IMR-90 (cell line): Measurements from ENCODE around the gene DDT. TPM values are rescaled to one million over a fixed set of nuclear protein-coding genes. Genes with fewer than 3 reads are reported as not detected.
"Not testable (repeated sequence)": the region's sequence is repeated elsewhere in the genome, so short reads cannot be mapped to it uniquely, and the experiment has no call there.

Experiments used
- ATAC-seq: fragments of 200-7000 bp; cut with Tn5 transposase; 2 replicates; pipeline ENCODE4 v1.9.1; 2020; ENCODE audit warnings: low read depth, mild to moderate bottlenecking, moderate library complexity
- BruUV-seq: library from RNA; stranded (reverse); fragments of 400-500 nt; replicated peaks from 2 replicates; lab custom pipeline; 2021; lab: Mats Ljungman, UMichigan
- CTCF ChIA-PET: fragments of 300-600 bp; formaldehyde crosslinking; extraction: SDS; loops from one replicate; lab custom pipeline; 2021; ENCODE audit warnings: antibody characterized with exemption; lab: Yijun Ruan, JAX
- POLR2A ChIA-PET: fragments of 300-600 bp; sonication (Branson Sonifier 250); formaldehyde crosslinking; loops from one replicate; lab custom pipeline; 2022; ENCODE audit warnings: antibody characterized with exemption; ENCODE audit not compliant: unreplicated experiment; lab: Charles Lee
- DNase-seq: peaks from one replicate; pipeline ENCODE4 v3.0.0; 2013
- H2AFZ ChIP-seq: replicated peaks from 2 replicates; pipeline ENCODE3; 2013; ENCODE audit warnings: low read length, mild to moderate bottlenecking; ENCODE audit not compliant: poor library complexity
- H2AK5ac ChIP-seq: 2 replicates; pipeline ENCODE4 v1.6.1; 2013; ENCODE audit warnings: low read depth, low read length, inconsistent platforms
- H2AK9ac ChIP-seq: replicated peaks from 2 replicates; pipeline ENCODE3; 2013; ENCODE audit warnings: mild to moderate bottlenecking, low read depth, low read length, moderate library complexity; ENCODE audit not compliant: poor library complexity
- H2BK120ac ChIP-seq: 2 replicates; pipeline ENCODE4 v1.6.1; 2013; ENCODE audit warnings: low read depth, low read length, inconsistent platforms
- H2BK15ac ChIP-seq: 3 replicates; pipeline ENCODE4 v1.6.1; 2013; ENCODE audit warnings: low read depth, low read length, inconsistent platforms
- H2BK20ac ChIP-seq: 2 replicates; pipeline ENCODE4 v1.6.1; 2013; ENCODE audit warnings: low read depth, mild to moderate bottlenecking, inconsistent platforms, low read length, moderate library complexity
- H2BK5ac ChIP-seq: 2 replicates; pipeline ENCODE4 v1.6.1; 2013; ENCODE audit warnings: mild to moderate bottlenecking, low read depth, low read length, inconsistent platforms; ENCODE audit not compliant: poor library complexity, severe bottlenecking
- H3K14ac ChIP-seq: replicated peaks from 2 replicates; pipeline ENCODE4 v1.6.1; 2013; ENCODE audit warnings: low read depth, low read length, inconsistent platforms
- H3K18ac ChIP-seq: 2 replicates; pipeline ENCODE4 v1.6.1; 2013; ENCODE audit warnings: low read depth, low read length, control low read depth
- H3K23ac ChIP-seq: 2 replicates; pipeline ENCODE4 v1.6.1; 2013; ENCODE audit warnings: low read depth, low read length, inconsistent platforms
- H3K27ac ChIP-seq: 2 replicates; pipeline ENCODE4 v1.5.1; 2013; ENCODE audit warnings: mild to moderate bottlenecking, control low read depth, low read length; ENCODE audit not compliant: insufficient read depth
- H3K27me3 ChIP-seq: 2 replicates; pipeline ENCODE4 v1.6.1; 2013; ENCODE audit warnings: low read length; ENCODE audit not compliant: control insufficient read depth, insufficient read depth
- H3K36me3 ChIP-seq: 2 replicates; pipeline ENCODE4 v1.6.1; 2013; ENCODE audit warnings: low read length, mixed read lengths; ENCODE audit not compliant: control insufficient read depth, insufficient read depth
- H3K4ac ChIP-seq: 2 replicates; pipeline ENCODE4 v1.6.1; 2013; ENCODE audit warnings: low read depth, low read length, inconsistent platforms
- H3K4me1 ChIP-seq: 2 replicates; pipeline ENCODE4 v1.6.1; 2013; ENCODE audit warnings: low read length, mixed read lengths; ENCODE audit not compliant: control insufficient read depth, insufficient read depth
- H3K4me2 ChIP-seq: 2 replicates; pipeline ENCODE4 v1.6.1; 2013; ENCODE audit warnings: low read depth, mild to moderate bottlenecking, control low read depth, low read length, moderate library complexity
- H3K4me3 ChIP-seq: 2 replicates; pipeline ENCODE4 v1.5.1; 2013; ENCODE audit warnings: low read depth, mild to moderate bottlenecking, control low read depth, low read length, moderate library complexity; ENCODE audit not compliant: insufficient read depth
- H3K56ac ChIP-seq: 2 replicates; pipeline ENCODE4 v1.6.1; 2013; ENCODE audit warnings: low read length, inconsistent platforms; ENCODE audit not compliant: insufficient read depth; ENCODE audit errors: extremely low read depth
- H3K79me1 ChIP-seq, 2 experiments: 2 replicates each; pipeline ENCODE4 v1.6.1; 2013; ENCODE audit warnings: low read length in 2 of 2, inconsistent platforms in 1 of 2, low read depth in 1 of 2
- H3K9ac ChIP-seq: 2 replicates; pipeline ENCODE4 v1.6.1; 2013; ENCODE audit warnings: low read depth, low read length, control low read depth
- H3K9me1 ChIP-seq: 2 replicates; pipeline ENCODE4 v1.6.1; 2013; ENCODE audit warnings: low read length, inconsistent platforms; ENCODE audit not compliant: insufficient read depth
- H3K9me3 ChIP-seq: 2 replicates; pipeline ENCODE4 v1.6.1; 2013; ENCODE audit warnings: low read length; ENCODE audit not compliant: control insufficient read depth, insufficient read depth
- H4K20me1 ChIP-seq: 2 replicates; pipeline ENCODE4 v1.6.1; 2013; ENCODE audit warnings: low read length, inconsistent platforms; ENCODE audit not compliant: insufficient read depth
- H4K5ac ChIP-seq: 2 replicates; pipeline ENCODE4 v1.6.1; 2013; ENCODE audit warnings: mild to moderate bottlenecking, low read depth, low read length, control low read depth
- H4K8ac ChIP-seq, 2 experiments: 2 replicates each; pipeline ENCODE4 v1.6.1; 2013; ENCODE audit warnings: low read depth in 2 of 2, low read length in 2 of 2, control low read depth in 1 of 2, inconsistent platforms in 1 of 2
- H4K91ac ChIP-seq: 2 replicates; pipeline ENCODE4 v1.6.1; 2013; ENCODE audit warnings: low read depth, low read length, inconsistent platforms; ENCODE audit not compliant: insufficient read depth
- WGBS, 2 experiments: methylation state at CpG; one replicate each; pipeline versions ENCODE4 v1.1.5 to v1.1.7; 2013; ENCODE audit warnings: missing lambda C conversion rate in 2 of 2; ENCODE audit not compliant: insufficient read length in 1 of 2; ENCODE audit errors: extremely low coverage in 2 of 2; 5-methylcytosine and 5-hydroxymethylcytosine counted together
- dilution Hi-C: fragments of 300-500 bp; cut with HindIII; formaldehyde crosslinking; loops from one replicate; pipeline ENCODE4 v1.14.3; 2018; ENCODE audit warnings: low sequenced_read_pairs; ENCODE audit not compliant: unreplicated experiment
- in situ Hi-C: fragments of 300-500 bp; cut with MboI; formaldehyde crosslinking; loops from 3 replicates; pipeline ENCODE4 v1.14.3; 2019; ENCODE audit warnings: low sequenced_read_pairs, inconsistent platforms, mixed read lengths
- intact Hi-C: fragments of 100-400 bp; cut with micrococcal nuclease; formaldehyde crosslinking; loops from 2 replicates; pipeline ENCODE4 v1.10.0; 2022
- polyA plus RNA-seq, 3 experiments: library from polyadenylated mRNA; depleted of rRNA; stranded (reverse); fragments of >200 nt; gene quantifications; 2 replicates each; pipeline ENCODE4 v1.2.3, GENCODE V29; 2012; ENCODE audit warnings: low replicate concordance in 1 of 3
- total RNA-seq: library from RNA; depleted of rRNA; stranded (reverse); fragments of >200 nt; gene quantifications from 2 replicates; pipeline ENCODE4 v1.2.3, GENCODE V29; 2012

DDT gene
- total and polyA plus RNA-seq, 2 of the 4 experiments (the other 2 are of a cell fraction), result 54.8 to 151 TPM

DNA sequence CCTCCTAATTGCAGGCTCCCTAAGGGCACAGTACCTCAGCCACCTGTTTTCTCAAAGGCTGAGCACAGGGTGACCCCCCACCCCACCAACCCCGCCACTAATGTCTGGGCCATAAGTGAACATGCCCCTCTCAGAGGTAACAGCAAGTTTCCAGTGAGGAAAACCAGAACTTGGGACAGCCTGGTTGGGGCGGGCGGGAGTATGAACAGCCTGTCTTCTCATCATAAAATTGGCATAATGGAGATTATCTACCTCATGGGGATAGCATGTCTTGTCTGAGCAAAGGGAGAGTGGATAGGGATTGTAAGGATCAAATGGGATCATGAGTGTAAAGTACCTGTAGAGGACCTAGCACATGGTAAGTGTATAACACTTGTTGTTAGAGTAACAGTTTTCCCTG, 2.3 kb downstream of the DDT start:
- POLR2A ChIA-PET, H3K9me1 ChIP-seq, intact Hi-C loops, H3K27ac ChIP-seq, H4K5ac ChIP-seq, H4K8ac ChIP-seq, H2BK15ac ChIP-seq, H3K9me3 ChIP-seq, H3K4ac ChIP-seq, H4K20me1 ChIP-seq, CTCF ChIA-PET, H4K91ac ChIP-seq, H3K9ac ChIP-seq, H2AK9ac ChIP-seq, H2BK120ac ChIP-seq, H3K4me3 ChIP-seq, H3K27me3 ChIP-seq, H2BK5ac ChIP-seq, H2BK20ac ChIP-seq, H3K56ac ChIP-seq, dilution Hi-C loops, in situ Hi-C loops, BruUV-seq, H2AFZ ChIP-seq, ATAC-seq, H3K4me2 ChIP-seq, H3K4me1 ChIP-seq, DNase-seq, H3K14ac ChIP-seq, H3K23ac ChIP-seq, H2AK5ac ChIP-seq, H3K18ac ChIP-seq: not testable (repeated sequence)
- no CpG with 5 or more reads among the region's 3 CpGs for WGBS, 2 experiments
- H3K79me1 ChIP-seq, result peaks cover 9 to 23% of the 10 kb centered on the region in 2 experiments
- H3K36me3 ChIP-seq, result peaks cover 21% of the 10 kb centered on the region
